WI38 (cell line): Measurements from ENCODE around the gene SEMA5A.

Experiments
- H3K4me3 ChIP-seq: 2 replicates; pipeline ENCODE4 v1.5.1; 2011; ENCODE audit warnings: low read depth, mild to moderate bottlenecking, control low read depth, low read length
- TF ChIP-seq, protein P1 (sequence below): IDR thresholded peaks from 2 replicates; pipeline ENCODE4 v1.5.1; 2012; ENCODE audit warnings: low read depth, mild to moderate bottlenecking, control low read depth, low read length

SEMA5A gene

GRCh38 chr5:9545992-9546851 is at the start of gene SEMA5A:
TSS of gene SEMA5A (minus strand) at chr5:9546075. CDS start at chr5:9379946, 166,129 bp downstream.
- peak within 1 kb of the TSS; percentile 94 for H3K4me3 ChIP-seq
- TF ChIP-seq, protein P1, sequence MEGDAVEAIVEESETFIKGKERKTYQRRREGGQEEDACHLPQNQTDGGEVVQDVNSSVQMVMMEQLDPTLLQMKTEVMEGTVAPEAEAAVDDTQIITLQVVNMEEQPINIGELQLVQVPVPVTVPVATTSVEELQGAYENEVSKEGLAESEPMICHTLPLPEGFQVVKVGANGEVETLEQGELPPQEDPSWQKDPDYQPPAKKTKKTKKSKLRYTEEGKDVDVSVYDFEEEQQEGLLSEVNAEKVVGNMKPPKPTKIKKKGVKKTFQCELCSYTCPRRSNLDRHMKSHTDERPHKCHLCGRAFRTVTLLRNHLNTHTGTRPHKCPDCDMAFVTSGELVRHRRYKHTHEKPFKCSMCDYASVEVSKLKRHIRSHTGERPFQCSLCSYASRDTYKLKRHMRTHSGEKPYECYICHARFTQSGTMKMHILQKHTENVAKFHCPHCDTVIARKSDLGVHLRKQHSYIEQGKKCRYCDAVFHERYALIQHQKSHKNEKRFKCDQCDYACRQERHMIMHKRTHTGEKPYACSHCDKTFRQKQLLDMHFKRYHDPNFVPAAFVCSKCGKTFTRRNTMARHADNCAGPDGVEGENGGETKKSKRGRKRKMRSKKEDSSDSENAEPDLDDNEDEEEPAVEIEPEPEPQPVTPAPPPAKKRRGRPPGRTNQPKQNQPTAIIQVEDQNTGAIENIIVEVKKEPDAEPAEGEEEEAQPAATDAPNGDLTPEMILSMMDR = no peak

DNA sequence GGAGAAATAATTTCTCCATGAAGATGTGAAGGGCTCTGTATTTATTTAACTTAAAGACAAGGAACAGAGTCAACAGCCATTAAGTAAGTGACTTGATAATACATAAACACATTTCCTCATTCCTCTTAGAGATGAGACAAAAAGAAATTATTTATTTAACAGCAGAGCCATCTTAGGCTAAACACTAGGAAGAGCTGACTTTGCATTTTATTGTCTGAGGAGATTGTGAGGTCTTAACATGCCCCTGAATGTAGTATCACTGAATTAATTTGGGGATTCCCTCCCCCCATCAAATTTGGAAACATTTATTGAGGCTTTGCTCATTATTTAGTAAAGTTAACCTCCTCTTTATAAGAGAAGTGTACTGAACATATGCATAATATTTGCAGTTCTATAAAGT is 49.0 kb upstream of the SEMA5A start:
- H3K4me3 ChIP-seq = no peak overlapping the region
- TF ChIP-seq, protein P1 = no peak

DNA sequence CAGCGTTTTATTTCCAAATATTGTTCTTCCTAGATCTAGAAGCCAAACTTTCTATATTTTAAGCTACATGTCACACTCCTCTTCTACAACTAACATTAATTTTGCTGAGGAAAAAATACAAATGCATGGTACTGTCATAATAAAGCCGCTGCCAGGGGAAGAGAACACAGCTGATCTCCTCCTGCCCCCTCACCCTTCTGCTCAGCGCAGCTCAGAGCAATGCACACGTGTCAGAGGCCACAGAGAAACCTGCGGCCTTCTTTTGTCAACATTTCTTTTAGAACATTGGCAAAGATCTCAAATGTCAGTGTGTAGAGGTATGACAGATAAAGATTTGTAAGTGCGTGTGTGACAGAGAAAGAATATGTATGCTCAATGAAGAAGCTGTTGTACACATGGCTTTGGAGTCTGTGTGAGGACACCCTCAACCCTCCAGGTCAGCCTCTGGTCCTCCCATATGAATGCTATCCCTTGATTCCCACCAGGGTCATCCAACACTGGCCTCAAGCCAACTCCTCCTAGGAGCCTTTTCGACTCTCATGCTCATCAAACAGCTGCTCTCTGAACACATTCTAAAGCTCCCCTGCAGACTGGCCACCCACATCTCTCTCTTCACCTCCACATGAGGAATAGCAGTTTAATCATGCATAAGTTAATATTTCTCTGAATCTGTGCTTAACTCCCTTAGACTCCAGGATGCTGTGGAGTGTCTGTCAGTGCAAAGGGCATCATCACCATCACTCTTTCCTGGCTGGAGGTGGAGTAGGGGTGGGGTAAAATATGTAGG is 43.4 kb upstream of the SEMA5A start:
- TF ChIP-seq, protein P1 = no peak
- no peak overlapping the region for H3K4me3 ChIP-seq

DNA sequence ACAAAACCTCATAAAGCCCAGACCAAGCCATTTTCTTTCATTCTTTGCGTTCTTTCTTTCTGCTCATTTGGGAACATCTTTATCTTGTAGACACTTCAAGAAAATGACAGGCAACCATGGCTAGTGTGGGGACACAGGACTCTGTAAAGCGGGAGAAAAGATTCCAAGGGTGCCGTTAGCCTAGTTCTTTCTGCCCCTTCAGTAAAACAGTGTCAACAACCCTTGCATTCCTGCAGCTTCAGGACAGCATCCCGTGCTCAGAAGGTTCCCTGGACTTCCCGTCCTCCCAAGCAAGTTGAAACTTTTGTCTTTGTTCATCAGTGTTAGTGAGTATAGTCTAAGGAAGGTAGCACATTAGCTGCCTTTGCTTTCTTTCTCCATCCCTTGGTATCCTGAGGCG is 42.4 kb upstream of the SEMA5A start:
- TF ChIP-seq, protein P1 = no peak
- H3K4me3 ChIP-seq = no peak overlapping the region

DNA sequence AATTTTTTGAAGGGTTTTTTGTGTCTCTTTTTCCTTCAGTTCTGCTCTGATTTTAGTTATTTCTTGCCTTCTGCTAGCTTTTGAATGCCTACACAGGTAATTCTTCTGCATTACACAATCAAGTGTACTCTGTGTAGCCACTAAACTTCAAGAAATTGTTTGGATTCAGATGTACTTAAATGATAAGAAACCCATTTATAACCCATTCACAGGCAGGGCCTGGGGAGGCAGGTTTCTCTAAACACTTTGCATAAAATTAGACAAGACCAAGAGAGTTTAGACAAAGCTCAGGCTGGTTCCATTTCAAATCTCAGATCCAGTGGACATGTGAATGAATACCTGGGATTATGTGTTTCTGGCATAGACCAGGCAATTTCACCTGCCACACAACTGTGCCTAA is 41.3 kb upstream of the SEMA5A start:
- H3K4me3 ChIP-seq = no peak overlapping the region
- TF ChIP-seq, protein P1 = no peak

- H3K4me3 ChIP-seq = no peak overlapping the region
- TF ChIP-seq, protein P1 = no peak
Measured at GRCh38 chr5:9582406-9582805, 36.5 kb upstream of the SEMA5A start.

GRCh38 chr5:9573796-9574195 is 27.9 kb upstream of the SEMA5A start:
- no peak overlapping the region for H3K4me3 ChIP-seq
- TF ChIP-seq, protein P1 = no peak
